Activated CD8-positive, alpha-beta memory T cell treated with anti-CD3 and anti-CD28 coated beads, Interleukin-2, amount 10 ng/mL, durations not matched to agents 7 days and 5 days (primary cell): Measurements from ENCODE around the gene CD55. TPM values are rescaled to one million over a fixed set of nuclear protein-coding genes. Genes with fewer than 3 reads are reported as not detected.

ENCODE experiments used
- ATAC-seq: fragments of 150-1000 bp; cut with Tn5 transposase; one replicate; pipeline ENCODE4 v1.10.0; 2021; ENCODE audit warnings: moderate library complexity
- CTCF ChIA-PET: fragments of 350-600 bp; sonication (Branson Sonifier 250); formaldehyde crosslinking; loops from one replicate; lab custom pipeline; 2021; ENCODE audit warnings: antibody characterized with exemption; lab: Charles Lee
- DNase-seq: peaks from one replicate; pipeline ENCODE4 v3.0.0-alpha.2; 2020
- H3K27ac Mint-ChIP-seq: one replicate; pipeline ENCODE4 v1.8.0; 2021; ENCODE audit warnings: mild to moderate bottlenecking, mixed read lengths
- H3K27me3 Mint-ChIP-seq: one replicate; pipeline ENCODE4 v1.8.0; 2021; ENCODE audit warnings: mixed read lengths
- H3K36me3 Mint-ChIP-seq: one replicate; pipeline ENCODE4 v1.8.0; 2021; ENCODE audit warnings: mild to moderate bottlenecking, mixed read lengths
- H3K4me1 Mint-ChIP-seq: one replicate; pipeline ENCODE4 v1.8.0; 2021; ENCODE audit warnings: mixed read lengths
- H3K4me3 Mint-ChIP-seq: one replicate; pipeline ENCODE4 v1.8.0; 2021; ENCODE audit warnings: mild to moderate bottlenecking, moderate library complexity, mixed read lengths
- H3K9me3 Mint-ChIP-seq: one replicate; pipeline ENCODE4 v1.8.0; 2022; ENCODE audit warnings: low read depth, mixed read lengths
- total RNA-seq, 2 experiments: library from RNA; stranded (reverse); gene quantifications; one replicate each; pipeline ENCODE4 v1.2.3, GENCODE V29; 2021

The CD55 gene
- total RNA-seq, 2 experiments from 2014 or later, result 64.9 to 96.9 TPM

DNA sequence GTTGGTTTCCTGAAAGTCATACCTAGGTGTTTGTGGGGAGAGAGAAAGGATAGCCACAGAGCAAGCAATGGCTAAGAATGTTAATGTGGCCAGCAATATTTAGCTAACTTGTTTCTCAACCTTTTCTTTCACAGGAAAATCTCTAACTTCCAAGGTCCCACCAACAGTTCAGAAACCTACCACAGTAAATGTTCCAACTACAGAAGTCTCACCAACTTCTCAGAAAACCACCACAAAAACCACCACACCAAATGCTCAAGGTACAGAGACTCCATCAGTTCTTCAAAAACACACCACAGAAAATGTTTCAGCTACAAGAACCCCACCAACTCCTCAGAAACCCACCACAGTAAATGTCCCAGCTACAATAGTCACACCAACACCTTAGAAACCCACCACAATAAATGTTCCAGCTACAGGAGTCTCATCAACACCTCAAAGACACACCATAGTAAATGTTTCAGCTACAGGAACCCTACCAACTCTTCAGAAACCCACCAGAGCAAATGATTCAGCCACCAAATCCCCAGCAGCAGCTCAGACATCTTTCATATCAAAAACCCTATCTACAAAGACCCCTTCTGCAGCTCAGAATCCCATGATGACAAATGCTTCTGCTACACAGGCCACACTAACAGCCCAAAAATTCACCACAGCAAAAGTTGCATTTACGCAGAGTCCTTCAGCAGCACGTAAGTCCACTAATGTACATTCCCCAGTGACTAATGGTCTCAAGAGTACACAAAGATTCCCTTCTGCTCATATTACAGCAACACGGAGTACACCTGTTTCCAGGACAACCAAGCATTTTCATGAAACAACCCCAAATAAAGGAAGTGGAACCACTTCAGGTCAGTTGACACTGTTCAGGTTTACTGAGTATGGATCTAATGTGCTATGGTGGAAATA is 15.3 kb downstream of the CD55 start:
- peaks cover 59% of the 10 kb centered on the region for H3K4me1 Mint-ChIP-seq
- DNase-seq, result peak; percentile 84
- ATAC-seq, result peak; percentile 71
- H3K27ac Mint-ChIP-seq, result peak overlapping the region; percentile 91
- H3K27me3 Mint-ChIP-seq, result peaks cover 2% of the 10 kb centered on the region
- H3K36me3 Mint-ChIP-seq, result peaks cover 89% of the 10 kb centered on the region
- H3K4me3 Mint-ChIP-seq, result peak overlapping the region; percentile 47
- H3K9me3 Mint-ChIP-seq, result peaks cover 23% of the 10 kb centered on the region
- CTCF ChIA-PET, result interaction anchor here (0.8 to 3.4 kb wide), 7 partner anchors 9 to 287 kb away, joined by 3 to 32 read pairs (median 5); partner anchors contain the start of gene CD55

DNA sequence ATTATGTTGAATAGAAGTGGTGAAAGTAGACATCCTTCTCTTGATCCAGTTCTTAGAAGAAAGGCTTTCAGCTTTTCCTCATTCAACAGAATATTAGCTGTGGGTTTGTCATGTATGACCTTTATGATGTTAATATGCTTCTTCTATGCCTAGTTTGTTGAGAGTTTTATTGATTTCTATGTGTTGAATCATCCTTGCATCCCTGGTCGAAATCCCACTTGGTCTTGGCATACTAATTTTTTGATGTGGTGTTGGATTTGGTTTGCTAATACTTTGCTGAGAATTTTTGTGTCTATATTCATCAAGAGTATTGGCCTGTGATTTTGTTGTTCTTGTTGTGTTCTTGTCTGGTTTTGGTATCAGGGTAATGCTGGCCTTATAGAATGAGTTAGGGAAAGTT is 20.9 kb downstream of the CD55 start:
- CTCF ChIA-PET, result no interaction called here
- H3K27ac Mint-ChIP-seq, result no peak overlapping the region
- DNase-seq, result no peak
- H3K36me3 Mint-ChIP-seq, result peaks cover 88% of the 10 kb centered on the region
- H3K4me1 Mint-ChIP-seq, result peaks cover 66% of the 10 kb centered on the region
- H3K27me3 Mint-ChIP-seq, result no peaks in the 10 kb centered on the region
- no peak for ATAC-seq
- H3K9me3 Mint-ChIP-seq, result peaks cover 9% of the 10 kb centered on the region
- no peak overlapping the region for H3K4me3 Mint-ChIP-seq

DNA sequence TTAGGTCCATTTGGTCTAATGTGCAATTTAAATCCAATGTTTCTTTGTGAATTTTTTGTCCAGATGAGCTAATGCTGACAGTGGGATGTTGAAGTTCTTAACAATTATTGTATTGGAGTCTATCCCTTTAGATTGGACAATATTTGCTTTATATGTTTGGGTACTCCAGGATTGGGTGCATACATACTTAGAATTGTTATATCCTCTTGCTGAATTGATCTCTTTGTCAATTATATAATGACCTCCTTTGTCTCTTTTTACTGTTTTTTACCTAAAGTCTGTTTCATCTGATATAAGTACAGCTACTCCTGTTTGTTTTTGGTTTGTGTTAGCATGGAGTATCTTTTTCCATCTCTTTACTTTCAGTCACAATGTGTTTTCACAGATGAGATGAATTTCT is 22.2 kb downstream of the CD55 start:
- ATAC-seq (no peak), DNase-seq (no peak)
- Mint-ChIP-seq H3K4me3 (no peak overlapping the region), H3K27me3 (no peaks in the 10 kb centered on the region), H3K27ac (peak overlapping the region; percentile 33), H3K36me3 (peaks cover 90% of the 10 kb centered on the region), H3K9me3 (peaks cover 9% of the 10 kb centered on the region), H3K4me1 (peaks cover 60% of the 10 kb centered on the region)
- CTCF ChIA-PET, result interaction anchor here (1.1 kb wide), 1 partner anchor 62 kb away, joined by 3 read pairs; no protein-coding TSS in a partner anchor

DNA sequence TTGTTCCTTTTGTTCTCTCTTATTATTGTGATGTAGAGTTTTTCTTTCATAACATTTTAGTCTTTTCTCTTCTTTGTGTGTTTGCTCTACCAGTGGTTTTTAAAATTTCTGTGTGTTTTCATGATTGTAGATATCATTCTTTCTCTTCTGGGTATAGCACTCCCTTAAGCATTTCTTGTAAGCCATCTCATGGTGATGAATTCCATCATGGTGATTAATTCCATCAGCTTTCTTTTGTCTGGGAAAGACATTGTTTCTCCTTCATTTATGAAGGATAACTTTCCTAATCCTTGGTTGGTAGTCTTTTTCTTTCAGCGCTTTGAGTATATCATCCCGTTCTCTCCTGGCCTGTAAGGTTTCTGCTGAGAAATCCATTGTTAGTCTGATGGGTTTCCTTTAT is 22.7 kb downstream of the CD55 start:
- peaks cover 60% of the 10 kb centered on the region for H3K4me1 Mint-ChIP-seq
- no peak for ATAC-seq
- H3K36me3 Mint-ChIP-seq, result peaks cover 90% of the 10 kb centered on the region
- H3K4me3 Mint-ChIP-seq, result no peak overlapping the region
- peaks cover 9% of the 10 kb centered on the region for H3K9me3 Mint-ChIP-seq
- CTCF ChIA-PET, result interaction anchor here (1.1 kb wide), 1 partner anchor 61 kb away, joined by 3 read pairs; no protein-coding TSS in a partner anchor
- H3K27ac Mint-ChIP-seq, result peak overlapping the region; percentile 61
- H3K27me3 Mint-ChIP-seq, result no peaks in the 10 kb centered on the region
- no peak for DNase-seq

DNA sequence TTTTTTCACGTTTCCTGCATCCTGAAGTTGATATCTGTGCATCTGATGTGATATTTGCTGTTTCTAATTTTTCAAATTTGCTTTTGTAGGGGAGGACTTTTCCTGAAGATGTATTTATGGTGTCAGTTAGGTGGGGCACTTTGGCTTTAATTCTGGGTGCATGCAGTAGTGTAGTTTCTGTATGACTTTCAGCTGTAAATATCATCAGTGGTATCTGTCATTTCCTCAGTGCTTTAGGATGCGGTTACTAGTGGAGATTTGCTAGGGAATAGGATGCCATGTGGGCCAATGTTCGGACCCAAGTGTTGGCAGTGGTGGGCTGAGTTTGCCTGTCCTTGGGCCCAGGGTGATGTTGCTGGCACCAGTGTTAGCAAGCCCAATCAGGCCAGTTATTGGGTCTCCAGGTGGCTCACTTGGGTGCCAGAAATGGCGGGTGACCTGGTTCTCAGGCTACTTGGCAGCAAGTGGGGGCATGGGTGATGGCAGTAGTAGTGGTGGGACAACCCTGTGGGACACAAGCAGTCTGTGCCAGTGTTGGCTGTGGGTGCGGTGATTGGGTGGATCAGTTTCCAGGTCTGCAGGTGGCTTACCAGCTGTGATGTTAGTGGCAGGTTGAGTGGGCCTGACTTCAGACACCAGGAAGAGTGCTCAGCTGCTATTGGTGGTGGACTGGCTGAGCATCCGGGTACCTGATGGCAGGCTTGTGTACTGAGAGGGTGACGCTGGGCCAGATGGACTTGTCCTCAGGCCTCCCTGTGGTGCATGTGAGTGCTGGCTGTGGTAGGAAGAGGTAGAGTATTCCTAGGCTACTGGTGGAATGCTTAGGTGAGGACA is 24.4 kb downstream of the CD55 start:
- Mint-ChIP-seq H3K9me3 (peaks cover 16% of the 10 kb centered on the region), H3K27me3 (no peaks in the 10 kb centered on the region), H3K4me3 (peak overlapping the region; percentile 7), H3K4me1 (peaks cover 67% of the 10 kb centered on the region), H3K27ac (peak overlapping the region; percentile 62), H3K36me3 (peaks cover 91% of the 10 kb centered on the region)
- ATAC-seq (peak; percentile 69), DNase-seq (no peak)
- CTCF ChIA-PET, result interaction anchor here (1.0 to 1.4 kb wide), 3 partner anchors 10 to 18 kb away, joined by 3 to 4 read pairs (median 3); no protein-coding TSS in a partner anchor

DNA sequence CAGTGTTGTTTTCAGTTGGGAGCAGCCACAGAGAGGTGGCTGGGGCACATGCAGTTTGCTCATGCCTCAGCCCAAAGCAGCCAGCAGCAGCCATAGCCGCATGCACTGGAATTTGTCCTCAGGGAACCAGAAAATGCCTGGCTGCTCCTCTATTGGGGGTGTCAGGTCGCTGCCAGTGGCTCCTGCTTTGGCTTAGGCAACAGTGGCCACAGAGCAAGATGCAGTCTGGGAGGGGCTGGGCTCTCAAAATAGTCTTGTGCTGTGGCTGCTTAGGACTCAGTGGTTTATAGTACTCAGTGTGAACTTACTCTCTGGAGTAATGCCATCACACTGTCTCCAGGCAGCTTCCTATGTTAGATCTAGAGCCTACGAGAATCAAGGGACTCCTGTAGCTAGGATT is 25.0 kb downstream of the CD55 start:
- CTCF ChIA-PET, result interaction anchor here (1.4 kb wide), 1 partner anchor 16 kb away, joined by 4 read pairs; no protein-coding TSS in a partner anchor
- Mint-ChIP-seq H3K36me3 (peaks cover 89% of the 10 kb centered on the region), H3K27ac (peak overlapping the region; percentile 62), H3K4me1 (peaks cover 68% of the 10 kb centered on the region), H3K4me3 (no peak overlapping the region), H3K27me3 (no peaks in the 10 kb centered on the region), H3K9me3 (peaks cover 19% of the 10 kb centered on the region)
- ATAC-seq (peak; percentile 51), DNase-seq (no peak)

DNA sequence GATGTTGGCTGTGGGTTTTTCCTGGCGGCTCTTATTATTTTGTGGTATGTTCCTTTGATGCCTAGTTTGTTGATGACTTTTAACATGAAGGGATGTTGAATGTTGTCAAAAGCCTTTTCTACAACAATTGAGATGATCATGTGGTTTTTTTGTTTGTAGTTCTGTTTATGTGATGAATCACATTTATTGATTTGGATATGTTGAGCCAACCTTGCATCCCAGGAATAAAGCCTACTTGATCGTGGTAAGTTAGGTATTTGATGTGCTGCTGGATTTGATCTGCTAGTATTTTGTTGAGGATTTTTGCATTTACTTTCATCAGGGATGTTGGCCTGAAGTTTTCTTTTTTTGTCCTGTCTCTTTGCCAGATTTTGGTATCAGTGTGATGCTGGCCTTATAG is 28.5 kb downstream of the CD55 start:
- DNase-seq (no peak), ATAC-seq (no peak)
- Mint-ChIP-seq H3K9me3 (peaks cover 16% of the 10 kb centered on the region), H3K4me3 (no peak overlapping the region), H3K4me1 (peaks cover 39% of the 10 kb centered on the region), H3K27ac (no peak overlapping the region), H3K27me3 (no peaks in the 10 kb centered on the region), H3K36me3 (peaks cover 83% of the 10 kb centered on the region)
- CTCF ChIA-PET, result no interaction called here

DNA sequence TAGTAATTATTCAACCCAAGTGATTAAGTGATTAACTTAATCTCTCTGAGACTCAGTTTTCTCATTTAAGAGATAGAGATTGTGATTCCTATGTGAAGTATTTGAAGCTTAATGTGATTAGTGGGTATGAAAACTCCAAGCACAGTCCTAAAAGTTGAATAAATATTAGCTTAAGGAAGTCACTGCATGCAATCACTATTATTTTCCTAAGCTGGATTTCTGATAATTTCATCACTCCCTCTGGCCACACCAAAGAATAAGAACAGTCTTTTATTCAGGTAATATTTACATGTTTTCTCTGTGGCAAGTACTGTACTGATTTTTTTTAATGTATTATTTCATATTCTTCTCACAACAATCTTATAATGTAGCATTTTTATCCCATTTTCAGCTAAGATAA is 31.1 kb downstream of the CD55 start:
- no peak overlapping the region for H3K4me3 Mint-ChIP-seq
- peaks cover 70% of the 10 kb centered on the region for H3K36me3 Mint-ChIP-seq
- peaks cover 16% of the 10 kb centered on the region for H3K9me3 Mint-ChIP-seq
- ATAC-seq (no peak), DNase-seq (no peak)
- H3K27ac Mint-ChIP-seq, result no peak overlapping the region
- H3K27me3 Mint-ChIP-seq, result no peaks in the 10 kb centered on the region
- H3K4me1 Mint-ChIP-seq, result peaks cover 27% of the 10 kb centered on the region
- CTCF ChIA-PET, result interaction anchor here (0.8 to 1.0 kb wide), 2 partner anchors 10 to 31 kb away, joined by 3 read pairs; partner anchors contain the start of gene CD55

DNA sequence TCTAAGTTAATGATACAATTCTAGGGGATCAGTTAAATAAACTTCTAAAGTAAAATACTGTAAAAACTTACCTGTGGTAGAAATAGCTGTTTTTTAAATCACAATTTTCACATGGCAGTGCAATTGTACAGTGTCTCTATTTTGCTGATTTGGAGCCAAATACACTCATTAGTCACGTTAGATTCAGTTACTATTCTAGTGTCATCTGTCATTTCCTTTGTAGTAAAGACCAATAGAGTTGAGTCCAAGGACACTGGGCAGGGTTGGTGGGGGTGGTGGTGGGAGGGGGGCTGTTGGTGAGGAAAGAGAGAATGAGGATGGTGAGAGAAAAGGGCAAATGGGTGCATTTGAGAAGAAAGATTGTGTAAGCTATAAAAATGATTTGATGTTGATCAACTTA is 33.6 kb downstream of the CD55 start:
- Mint-ChIP-seq H3K36me3 (peaks cover 59% of the 10 kb centered on the region), H3K27me3 (no peaks in the 10 kb centered on the region), H3K27ac (no peak overlapping the region), H3K4me3 (no peak overlapping the region), H3K9me3 (peaks cover 11% of the 10 kb centered on the region), H3K4me1 (peaks cover 26% of the 10 kb centered on the region)
- ATAC-seq, result no peak
- no peak for DNase-seq
- CTCF ChIA-PET, result no interaction called here

DNA sequence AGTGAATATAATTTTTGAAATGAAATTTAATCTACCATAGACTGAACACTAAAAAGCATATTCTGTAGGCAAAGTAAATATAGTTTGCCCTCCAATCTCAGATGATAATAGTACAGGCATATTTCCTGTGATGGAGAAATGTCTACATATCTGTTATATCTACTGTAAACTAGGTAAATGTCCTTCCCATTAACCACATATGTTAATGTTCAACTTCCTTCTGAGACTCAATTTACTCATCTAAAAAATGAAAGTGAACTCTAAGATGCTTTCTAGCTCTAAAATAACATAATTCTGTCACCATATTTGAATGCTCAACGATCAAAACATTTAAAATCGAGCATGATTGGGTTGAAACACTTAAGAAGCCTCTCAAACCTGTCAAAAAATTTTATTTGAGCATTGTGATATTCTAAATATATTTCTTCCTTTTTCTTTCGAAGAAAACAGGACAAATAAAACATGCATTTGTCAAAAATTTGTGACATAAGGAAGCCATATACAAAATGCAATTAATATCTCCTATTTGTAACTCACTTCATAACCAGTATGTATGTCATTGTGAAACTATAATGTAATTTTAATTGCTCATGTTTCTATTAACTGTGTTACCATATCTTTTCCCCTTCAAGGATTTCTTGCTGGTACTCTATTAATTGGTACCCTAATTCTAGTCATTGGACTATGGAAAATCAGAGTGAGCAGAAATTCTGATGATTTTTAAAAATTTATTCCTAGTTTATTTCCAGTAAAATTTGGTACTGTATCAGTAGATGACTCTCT is 34.2 kb downstream of the CD55 start:
- Mint-ChIP-seq H3K9me3 (peaks cover 5% of the 10 kb centered on the region), H3K36me3 (peaks cover 54% of the 10 kb centered on the region), H3K4me1 (peaks cover 21% of the 10 kb centered on the region), H3K27me3 (no peaks in the 10 kb centered on the region), H3K4me3 (no peak overlapping the region), H3K27ac (no peak overlapping the region)
- DNase-seq (no peak), ATAC-seq (no peak)
- CTCF ChIA-PET, result no interaction called here

DNA sequence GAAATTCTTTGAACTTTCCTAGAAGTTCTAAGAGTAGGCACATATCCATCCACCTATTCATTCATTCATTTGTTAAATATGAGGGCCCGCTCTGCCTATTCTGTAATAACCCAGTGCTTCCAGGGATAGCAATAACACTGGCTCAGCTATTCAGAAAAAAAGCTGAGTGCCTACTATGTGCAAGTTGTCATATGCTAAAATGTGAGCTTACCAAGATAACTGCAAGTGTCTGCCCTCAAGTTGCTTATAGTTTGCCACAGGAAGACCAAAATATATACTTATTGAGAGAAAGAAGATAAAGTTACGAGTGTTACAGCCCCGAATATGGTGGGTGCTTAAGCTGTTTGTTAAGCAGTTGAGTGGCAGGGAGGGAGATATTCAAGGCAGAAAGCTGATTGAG is 39.6 kb downstream of the CD55 start:
- peaks cover 5% of the 10 kb centered on the region for H3K4me1 Mint-ChIP-seq
- DNase-seq (no peak), ATAC-seq (no peak)
- H3K4me3 Mint-ChIP-seq, result no peak overlapping the region
- CTCF ChIA-PET, result interaction anchor here (0.9 to 2.1 kb wide), 3 partner anchors 41 to 277 kb away, joined by 3 to 7 read pairs (median 3); no protein-coding TSS in a partner anchor
- H3K9me3 Mint-ChIP-seq, result no peaks in the 10 kb centered on the region
- no peak overlapping the region for H3K27ac Mint-ChIP-seq
- no peaks in the 10 kb centered on the region for H3K27me3 Mint-ChIP-seq
- H3K36me3 Mint-ChIP-seq, result peaks cover 25% of the 10 kb centered on the region

DNA sequence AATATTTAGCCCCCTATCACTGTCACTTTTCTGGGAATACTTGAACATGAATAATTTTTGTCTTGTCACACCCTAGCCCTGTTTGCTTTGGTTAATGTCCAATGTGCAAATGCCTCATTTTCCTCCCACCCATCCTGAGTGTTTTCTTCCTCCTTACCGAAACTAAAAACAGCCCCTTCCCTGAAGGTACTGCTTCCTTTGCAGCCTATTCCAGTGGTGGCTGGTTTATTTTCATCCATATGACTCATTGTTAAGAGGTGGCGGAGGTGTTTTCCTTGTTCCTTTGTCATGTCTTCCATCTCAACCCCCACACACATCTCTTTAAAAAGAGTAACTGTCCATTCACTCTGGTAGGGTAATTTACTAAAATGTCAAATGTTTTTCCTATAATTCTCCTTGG is 40.4 kb downstream of the CD55 start:
- no peak overlapping the region for H3K27ac Mint-ChIP-seq
- CTCF ChIA-PET, result interaction anchor here (1.4 to 2.1 kb wide), 2 partner anchors 16 to 43 kb away, joined by 4 to 7 read pairs; no protein-coding TSS in a partner anchor
- H3K27me3 Mint-ChIP-seq, result no peaks in the 10 kb centered on the region
- peaks cover 23% of the 10 kb centered on the region for H3K36me3 Mint-ChIP-seq
- ATAC-seq (no peak), DNase-seq (no peak)
- no peak overlapping the region for H3K4me3 Mint-ChIP-seq
- H3K4me1 Mint-ChIP-seq, result peaks cover 5% of the 10 kb centered on the region
- H3K9me3 Mint-ChIP-seq, result no peaks in the 10 kb centered on the region
